ENCODE data around the gene CCL25.
A peak's percentile ranks its signal among the peaks of the same experiment; 100 is the strongest.

GRCh38 chr19:8071912-8072311, 19.4 kb downstream of the CCL25 start:
- TF ChIP-seq CTCF (IDR thresholded peaks at IDR 0.05; ENCODE audit: low read depth, low read length) (peak; percentile 18), POLR2A (IDR thresholded peaks at IDR 0.05; ENCODE audit: extremely low read depth, insufficient read length) (no peak), MYC (IDR thresholded peaks at IDR 0.05; ENCODE audit: low read depth, low read length) (no peak), MAX (IDR thresholded peaks at IDR 0.05; ENCODE audit: low read depth, low read length) (no peak)
